Naive thymus-derived CD4-positive, alpha-beta T cell (primary cell): ENCODE measurements around the gene CAV1. TPM values are rescaled to one million over a fixed set of nuclear protein-coding genes. Genes with fewer than 3 reads are reported as not detected.
A peak's percentile ranks its signal among the peaks of the same experiment; 100 is the strongest.

Source experiments
- ATAC-seq: fragments of 150-1000 bp; cut with Tn5 transposase; 2 replicates; pipeline ENCODE4 v1.10.0; 2021; ENCODE audit warnings: mild to moderate bottlenecking, moderate library complexity
- CTCF ChIA-PET: fragments of 350-600 bp; sonication (Branson Sonifier 250); formaldehyde crosslinking; loops from one replicate; lab custom pipeline; 2021; ENCODE audit warnings: antibody characterized with exemption; lab: Charles Lee
- POLR2A ChIA-PET: fragments of 350-600 bp; sonication (Branson Sonifier 250); formaldehyde crosslinking; loops from one replicate; lab custom pipeline; 2021; ENCODE audit warnings: antibody characterized with exemption, inconsistent platforms; lab: Charles Lee
- DNase-seq, 9 donors: peaks; one replicate each; pipeline versions ENCODE4 v3.0.0 to v3.0.0-alpha.2; 2020 to 2022; ENCODE audit warnings: mixed read lengths in 1 of 9
- H3K27ac ChIP-seq: one replicate; pipeline ENCODE4 v1.7.0; 2013; ENCODE audit warnings: mild to moderate bottlenecking, low read depth, low read length, moderate library complexity
- H3K27me3 ChIP-seq, 2 donors: one replicate each; pipeline ENCODE4 v1.7.0; 2013; ENCODE audit warnings: low read length in 2 of 2, mild to moderate bottlenecking in 2 of 2, moderate library complexity in 2 of 2; ENCODE audit not compliant: control insufficient read depth in 2 of 2, insufficient read depth in 2 of 2
- H3K36me3 ChIP-seq, 3 experiments: 1 replicate in 2 of 3; 2 replicates in 1 of 3; pipeline ENCODE4 v1.7.0; 2013; ENCODE audit warnings: low read length in 3 of 3, mild to moderate bottlenecking in 3 of 3, moderate library complexity in 1 of 3; ENCODE audit not compliant: insufficient read depth in 3 of 3, control insufficient read depth in 2 of 3
- H3K4me1 ChIP-seq, 2 donors: one replicate each; pipeline ENCODE4 v1.7.0; 2013; ENCODE audit warnings: low read length in 2 of 2, mild to moderate bottlenecking in 2 of 2, moderate library complexity in 1 of 2; ENCODE audit not compliant: control insufficient read depth in 2 of 2, insufficient read depth in 2 of 2
- H3K4me3 ChIP-seq: 2 replicates; pipeline ENCODE4 v1.7.0; 2013; ENCODE audit warnings: mild to moderate bottlenecking, low read length
- H3K9me3 ChIP-seq, 3 experiments: 1 replicate in 2 of 3; 2 replicates in 1 of 3; pipeline ENCODE4 v1.7.0; 2013; ENCODE audit warnings: low read length in 3 of 3; ENCODE audit not compliant: control insufficient read depth in 2 of 3
- H3K27ac Mint-ChIP-seq, 9 donors: one replicate each; pipeline ENCODE4 v1.8.0; 2020 to 2022; ENCODE audit warnings: mixed read lengths in 9 of 9, mild to moderate bottlenecking in 8 of 9, moderate library complexity in 5 of 9, inconsistent platforms in 2 of 9
- H3K27me3 Mint-ChIP-seq, 5 donors: one replicate each; pipeline ENCODE4 v1.8.0; 2021 to 2022; ENCODE audit warnings: mixed read lengths in 5 of 5, mild to moderate bottlenecking in 1 of 5
- H3K36me3 Mint-ChIP-seq, 5 donors: one replicate each; pipeline ENCODE4 v1.8.0; 2020 to 2022; ENCODE audit warnings: mixed read lengths in 5 of 5, mild to moderate bottlenecking in 3 of 5, inconsistent platforms in 1 of 5
- H3K4me1 Mint-ChIP-seq, 7 donors: one replicate each; pipeline ENCODE4 v1.8.0; 2020 to 2022; ENCODE audit warnings: mixed read lengths in 7 of 7, mild to moderate bottlenecking in 3 of 7, inconsistent platforms in 1 of 7
- H3K4me3 Mint-ChIP-seq, 10 donors: one replicate each; pipeline ENCODE4 v1.8.0; 2020 to 2022; ENCODE audit warnings: mild to moderate bottlenecking in 10 of 10, mixed read lengths in 10 of 10, moderate library complexity in 6 of 10, inconsistent platforms in 2 of 10
- H3K9me3 Mint-ChIP-seq, 11 donors: one replicate each; pipeline ENCODE4 v1.8.0; 2020 to 2022; ENCODE audit warnings: mixed read lengths in 11 of 11, mild to moderate bottlenecking in 4 of 11, inconsistent platforms in 1 of 11, moderate library complexity in 1 of 11
- intact Hi-C, 2 donors: fragments of 100-400 bp; cut with micrococcal nuclease; formaldehyde crosslinking; loops; one replicate each; pipeline ENCODE4 v1.15.1; 2023
- polyA plus RNA-seq, 2 donors: library from polyadenylated mRNA; unstranded; fragments of 300-500 nt; fragmentation: Illumina TruSeq; gene quantifications; one replicate each; pipeline ENCODE4 v1.2.3, GENCODE V29; 2021
- total RNA-seq, 6 experiments: library from RNA in 5 of 6; stranded (reverse) in 5 of 6; gene quantifications; 1 replicate in 5 of 6; 2 replicates in 1 of 6; pipeline ENCODE4 v1.2.3 and lab custom pipeline; 2021 to 2026

The CAV1 gene
- total and polyA plus RNA-seq, 7 experiments from 2014 or later: 0.19 to 0.39 TPM; not detected in 5

GRCh38 chr7:116496653-116497052 is 28.2 kb upstream of the CAV1 start:
- Histone ChIP-seq H3K9me3 (no peaks in the 10 kb centered on the region), H3K27ac (no peak overlapping the region), H3K27me3 (peaks cover 8% of the 10 kb centered on the region in 2 donors), H3K4me1 (peaks cover 0 to 12% of the 10 kb centered on the region in 2 donors), H3K4me3 (no peak overlapping the region), H3K36me3 (no peaks in the 10 kb centered on the region)
- H3K36me3 Mint-ChIP-seq: peaks cover 0 to 5% (median 0%) of the 10 kb centered on the region in 5 donors
- POLR2A ChIA-PET: interaction anchor here (0.6 kb wide), 1 partner anchor 430 kb away, joined by 3 read pairs; no protein-coding TSS in a partner anchor
- CTCF ChIA-PET: no interaction called here
- no peak overlapping the region for H3K27ac Mint-ChIP-seq
- no peak for DNase-seq
- H3K9me3 Mint-ChIP-seq: peaks cover 0 to 4% (median 0%) of the 10 kb centered on the region in 11 donors
- peaks cover 54 to 67% (median 57%) of the 10 kb centered on the region in 5 donors for H3K27me3 Mint-ChIP-seq
- H3K4me3 Mint-ChIP-seq: no peak overlapping the region
- peaks cover 8 to 14% (median 10%) of the 10 kb centered on the region in 7 donors for H3K4me1 Mint-ChIP-seq
- intact Hi-C loops: no loop called here
- no peak for ATAC-seq

- H3K4me1 Mint-ChIP-seq: peaks cover 8 to 14% (median 10%) of the 10 kb centered on the region in 7 donors
- H3K27ac Mint-ChIP-seq: peak overlapping the region in 1 of 9 donors; percentile 65
- Histone ChIP-seq H3K27ac (no peak overlapping the region), H3K4me3 (no peak overlapping the region), H3K4me1 (peaks cover 0 to 12% of the 10 kb centered on the region in 2 donors), H3K9me3 (no peaks in the 10 kb centered on the region), H3K36me3 (no peaks in the 10 kb centered on the region), H3K27me3 (peaks cover 8% of the 10 kb centered on the region in 2 donors)
- H3K27me3 Mint-ChIP-seq: peaks cover 50 to 72% (median 60%) of the 10 kb centered on the region in 5 donors
- intact Hi-C loops: no loop called here
- ChIA-PET CTCF (no interaction called here), POLR2A (no interaction called here)
- ATAC-seq (no peak), DNase-seq (no peak)
- H3K9me3 Mint-ChIP-seq: peaks cover 0 to 4% (median 0%) of the 10 kb centered on the region in 11 donors
- H3K36me3 Mint-ChIP-seq: peaks cover 0 to 5% (median 0%) of the 10 kb centered on the region in 5 donors
- H3K4me3 Mint-ChIP-seq: peak overlapping the region in 4 of 10 donors; percentile 27 to 72 (median 32)
Observed at GRCh38 chr7:116497708-116498107, 27.1 kb upstream of the CAV1 start.

GRCh38 chr7:116499168-116500077 is 25.4 kb upstream of the CAV1 start, which contains the start of gene CAV2:
Gene CAV2 (plus strand): TSS chr7:116499738. CDS start chr7:116499782, 44 bp downstream.
- intact Hi-C loops: no loop called here
- ATAC-seq: peak; percentile 49
- peaks cover 60 to 64% (median 63%) of the 10 kb centered on the region in 5 donors for H3K27me3 Mint-ChIP-seq
- H3K36me3 Mint-ChIP-seq: peaks cover 0 to 5% (median 0%) of the 10 kb centered on the region in 5 donors
- H3K9me3 Mint-ChIP-seq: peaks cover 0 to 4% (median 0%) of the 10 kb centered on the region in 11 donors
- Histone ChIP-seq H3K27ac (no peak within 1 kb of the TSS), H3K4me3 (peak within 1 kb of the TSS; percentile 47), H3K4me1 (peaks cover 0 to 12% of the 10 kb centered on the region in 2 donors), H3K36me3 (no peaks in the 10 kb centered on the region), H3K27me3 (peaks cover 8% of the 10 kb centered on the region in 2 donors), H3K9me3 (no peaks in the 10 kb centered on the region)
- DNase-seq: no peak
- peaks cover 8 to 14% (median 10%) of the 10 kb centered on the region in 7 donors for H3K4me1 Mint-ChIP-seq
- H3K27ac Mint-ChIP-seq: peak within 1 kb of the TSS in 2 of 9 donors; percentile 6 to 86
- CTCF ChIA-PET: no interaction called here
- POLR2A ChIA-PET: no interaction called here
- peak within 1 kb of the TSS; percentile 56 to 84 (median 71) for H3K4me3 Mint-ChIP-seq

- Histone ChIP-seq H3K9me3 (no peaks in the 10 kb centered on the region), H3K27me3 (peaks cover 8% of the 10 kb centered on the region in 2 donors), H3K27ac (no peak overlapping the region), H3K4me3 (peak overlapping the region; percentile 47), H3K4me1 (peaks cover 0 to 12% of the 10 kb centered on the region in 2 donors), H3K36me3 (no peaks in the 10 kb centered on the region)
- Mint-ChIP-seq H3K4me3 (peak overlapping the region; percentile 56 to 84 (median 71)), H3K4me1 (peaks cover 8 to 14% (median 10%) of the 10 kb centered on the region in 7 donors), H3K36me3 (peaks cover 0 to 5% (median 0%) of the 10 kb centered on the region in 5 donors), H3K9me3 (peaks cover 0 to 5% (median 1%) of the 10 kb centered on the region in 11 donors), H3K27ac (peak overlapping the region in 1 of 9 donors; percentile 6), H3K27me3 (peaks cover 65 to 69% (median 68%) of the 10 kb centered on the region in 5 donors)
- intact Hi-C loops: no loop called here
- ChIA-PET POLR2A (no interaction called here), CTCF (no interaction called here)
- DNase-seq (peak in 1 of 9 donors; percentile 37), ATAC-seq (peak; percentile 58)
Observed at GRCh38 chr7:116500078-116500853, 24.6 kb upstream of the CAV1 start.

- ATAC-seq (no peak), DNase-seq (no peak)
- Histone ChIP-seq H3K27ac (no peak overlapping the region), H3K36me3 (no peaks in the 10 kb centered on the region), H3K4me3 (no peak overlapping the region), H3K4me1 (peaks cover 0 to 12% of the 10 kb centered on the region in 2 donors), H3K27me3 (peaks cover 8% of the 10 kb centered on the region in 2 donors), H3K9me3 (no peaks in the 10 kb centered on the region)
- no peak overlapping the region for H3K4me3 Mint-ChIP-seq
- H3K9me3 Mint-ChIP-seq: peaks cover 0 to 5% (median 1%) of the 10 kb centered on the region in 11 donors
- peaks cover 0 to 5% (median 0%) of the 10 kb centered on the region in 5 donors for H3K36me3 Mint-ChIP-seq
- H3K27ac Mint-ChIP-seq: no peak overlapping the region
- H3K4me1 Mint-ChIP-seq: peaks cover 8 to 14% (median 10%) of the 10 kb centered on the region in 7 donors
- peaks cover 61 to 72% (median 68%) of the 10 kb centered on the region in 5 donors for H3K27me3 Mint-ChIP-seq
- intact Hi-C loops: no loop called here
- CTCF ChIA-PET: no interaction called here
- POLR2A ChIA-PET: interaction anchor here (0.5 kb wide), 1 partner anchor 510 kb away, joined by 4 read pairs; no protein-coding TSS in a partner anchor
Observed at GRCh38 chr7:116501425-116502167, 23.2 kb upstream of the CAV1 start.
